OCI-M1 (cell line): ENCODE measurements around the gene THADA.
A peak's percentile ranks its signal among the peaks of the same experiment; 100 is the strongest.
"Not testable (repeated sequence)": the region's sequence is repeated elsewhere in the genome, so short reads cannot be mapped to it uniquely, and the experiment has no call there.

Experiments
- DNase-seq: peaks from one replicate; lab custom pipeline; 2025; lab: John Stamatoyannopoulos, UW

THADA gene

DNA sequence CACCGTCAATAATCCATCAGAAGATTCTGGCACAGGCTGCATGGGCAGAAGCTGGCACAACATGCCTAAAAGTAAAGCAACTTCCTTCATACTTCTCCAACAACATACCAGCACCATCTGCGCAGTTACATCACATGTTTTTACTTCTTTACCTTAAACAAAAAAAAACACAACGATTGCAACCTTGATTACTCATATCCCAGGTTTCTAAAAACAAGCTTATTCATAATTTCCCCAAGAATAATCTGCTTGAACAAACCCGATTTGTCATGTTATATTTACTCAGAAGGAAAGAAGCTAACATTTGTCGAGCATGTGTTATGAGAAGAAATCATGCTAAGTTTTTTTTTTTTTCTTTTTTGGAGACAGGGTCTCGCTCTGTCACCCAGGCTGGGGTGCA lies 54.7 kb downstream of the THADA start:
- no peak for DNase-seq

DNA sequence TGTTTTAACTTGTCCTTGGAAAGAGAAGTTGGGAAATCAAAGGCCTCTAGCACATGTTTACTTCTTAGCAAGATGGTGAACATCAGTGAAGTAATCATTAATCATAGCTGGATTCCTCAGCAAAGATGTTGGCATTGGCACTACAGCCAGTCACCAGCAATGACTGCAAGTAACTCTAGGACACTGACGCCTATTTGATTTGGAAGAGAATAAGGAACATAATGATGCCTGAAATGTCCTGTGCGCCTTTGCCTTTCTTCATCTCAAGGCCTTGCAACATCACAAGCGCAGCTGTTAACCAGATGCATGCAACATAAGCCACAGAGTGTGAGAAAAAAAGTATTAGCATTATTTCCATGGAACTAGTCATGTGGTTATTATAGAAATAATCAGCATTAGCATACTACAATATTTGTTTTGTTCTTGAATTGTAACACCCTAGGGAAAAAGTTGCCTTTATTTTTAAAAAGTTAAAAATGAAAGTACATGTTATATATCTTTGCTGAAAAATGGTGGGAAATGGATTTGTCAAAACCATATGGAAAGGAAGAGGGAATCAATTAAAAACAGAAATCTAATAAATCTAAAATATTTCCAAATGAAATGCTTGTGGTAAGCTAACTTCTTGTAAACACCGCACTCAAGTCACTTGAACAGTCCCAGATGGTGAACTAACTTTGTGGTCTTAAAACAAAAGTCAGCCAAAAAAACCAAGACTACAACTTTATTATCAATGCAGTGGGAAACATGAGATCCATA lies 55.6 kb downstream of the THADA start:
- no peak for DNase-seq

DNA sequence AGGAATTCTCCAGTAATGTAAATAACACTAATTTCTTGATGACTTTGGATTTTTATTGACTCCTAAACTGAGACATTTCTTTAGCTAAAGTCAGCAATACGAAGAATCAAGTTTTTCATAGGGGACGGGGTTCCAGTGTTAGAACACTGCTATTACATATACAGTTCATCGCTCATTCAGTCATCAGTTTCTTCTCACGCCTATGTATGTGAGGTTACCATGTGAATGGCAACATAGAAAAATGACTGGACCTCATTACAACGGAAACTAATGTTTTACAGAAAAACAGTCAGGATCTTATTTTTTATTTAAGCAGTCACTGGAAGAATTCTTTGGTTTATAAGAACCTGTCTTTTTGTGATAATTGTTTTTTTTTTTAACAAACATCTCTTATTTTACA lies 56.4 kb downstream of the THADA start:
- DNase-seq = no peak

DNA sequence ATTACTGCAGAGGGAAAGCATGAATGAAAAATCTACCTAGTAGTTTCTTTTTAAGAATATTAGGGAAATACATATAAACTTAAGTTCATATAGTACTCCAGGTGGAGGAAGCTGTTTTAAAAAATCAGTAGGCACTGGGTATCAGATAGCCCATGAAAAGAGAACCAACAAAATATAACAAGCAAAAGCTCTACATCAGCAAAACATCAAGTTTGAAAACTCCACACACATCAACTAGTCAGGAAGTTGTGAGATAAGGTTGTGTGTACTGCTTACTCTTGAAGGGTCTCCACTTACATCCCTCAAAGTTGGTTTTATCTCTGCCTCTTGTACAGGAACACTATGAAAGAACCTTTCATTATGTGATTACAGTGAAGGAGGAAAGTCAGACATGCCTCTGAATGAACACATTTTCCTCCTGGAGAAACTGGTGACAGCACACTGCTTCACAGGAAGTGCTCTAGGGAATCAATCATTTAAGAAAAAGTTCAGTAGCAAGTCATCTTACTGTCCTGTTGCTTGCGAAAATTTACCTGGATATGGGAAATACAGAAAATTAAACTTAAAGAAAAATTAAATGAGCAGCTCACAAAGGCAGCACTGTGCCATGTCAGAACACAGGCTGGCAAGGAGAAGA lies 57.7 kb downstream of the THADA start:
- no peak for DNase-seq

DNA sequence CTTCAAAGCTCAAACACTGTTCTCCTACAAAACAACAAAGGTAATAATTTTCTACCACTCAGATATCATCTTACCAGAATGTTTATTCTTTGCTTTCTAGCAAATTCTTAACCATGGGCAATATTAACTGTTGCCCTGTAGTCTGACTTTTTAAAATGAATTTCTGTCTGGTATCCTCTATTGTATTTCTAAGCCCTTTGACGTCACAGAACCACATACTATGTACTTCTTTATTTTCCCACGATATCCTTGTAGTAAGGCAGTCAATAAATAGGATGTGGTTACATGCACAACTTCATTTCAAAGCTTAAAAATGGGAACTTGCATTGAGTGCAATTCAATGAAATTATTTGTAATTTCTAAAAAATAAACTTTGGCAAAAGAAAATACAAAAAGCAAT lies 58.7 kb downstream of the THADA start:
- DNase-seq = peak; percentile 20

DNA sequence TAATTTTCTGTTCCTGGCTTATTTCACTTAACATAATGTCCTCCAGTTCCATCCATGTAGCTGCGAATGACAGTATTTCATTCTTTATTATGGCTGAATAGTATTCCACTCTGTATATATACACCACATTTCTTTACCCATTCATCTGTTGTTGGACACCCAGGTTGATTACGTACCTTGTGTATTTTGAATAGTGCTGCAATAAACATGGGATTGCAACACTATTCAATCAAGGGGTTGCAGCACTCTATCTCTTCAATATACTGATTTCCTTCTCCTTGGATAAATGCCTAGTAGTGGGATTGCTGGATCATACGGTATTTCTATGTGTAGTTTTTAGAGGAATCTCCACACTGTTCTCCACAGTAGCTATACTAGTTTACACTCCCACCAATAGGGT lies 61.3 kb downstream of the THADA start:
- no peak for DNase-seq

DNA sequence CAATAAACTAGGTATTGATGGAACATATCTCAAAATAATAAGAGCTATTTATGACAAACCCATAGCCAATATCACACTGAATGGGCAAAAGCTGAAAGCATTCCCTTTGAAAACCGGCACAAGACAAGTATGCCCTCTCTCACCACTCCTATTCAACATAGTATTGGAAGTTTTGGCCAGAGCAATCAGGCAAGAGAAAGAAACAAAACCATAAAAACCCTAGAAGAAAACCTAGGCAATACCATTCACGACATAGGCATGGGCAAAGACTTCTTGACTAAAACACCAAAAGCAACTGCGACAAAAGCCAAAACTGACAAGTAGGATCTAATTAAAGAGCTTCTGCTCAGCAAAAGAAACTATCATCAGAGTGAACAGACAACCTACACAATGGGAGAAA lies 63.3 kb downstream of the THADA start:
- not testable (repeated sequence) for DNase-seq

DNA sequence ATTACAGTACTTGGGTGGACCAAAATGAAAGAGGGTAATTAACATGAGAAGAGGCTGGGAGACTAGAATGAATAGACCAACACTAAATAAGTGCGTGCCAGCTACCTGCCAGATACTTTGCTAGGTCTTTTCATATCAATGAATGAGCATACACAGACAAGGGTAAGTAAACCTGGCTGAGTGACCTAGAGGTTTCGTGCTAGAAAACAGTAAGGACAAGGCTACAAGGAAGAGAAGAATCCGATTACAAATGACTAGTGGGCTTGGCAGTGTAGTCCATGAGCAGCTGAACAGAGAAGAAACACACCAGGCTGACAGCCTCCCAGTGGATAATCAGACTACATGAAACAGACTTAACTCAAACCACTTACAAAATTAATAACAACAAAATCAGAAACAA lies 64.6 kb downstream of the THADA start:
- DNase-seq = no peak

DNA sequence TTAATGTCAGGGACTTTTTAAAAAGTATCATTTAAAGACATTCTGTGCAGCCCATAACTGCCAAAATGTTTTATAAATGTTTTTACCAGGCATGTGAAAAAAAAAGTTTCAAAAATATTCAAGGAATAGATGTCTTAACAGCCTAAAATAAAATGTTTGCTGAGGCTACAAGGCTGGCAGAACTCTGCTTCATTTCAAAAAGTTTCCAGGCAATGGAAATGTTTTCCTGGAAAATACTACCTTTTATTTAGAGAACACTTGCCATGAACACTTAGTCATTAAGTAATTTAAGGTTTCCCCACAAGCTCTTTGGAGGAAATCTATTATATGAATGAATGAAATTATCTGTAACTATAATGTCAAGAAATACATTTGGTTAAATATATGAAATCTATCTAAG lies 68.8 kb downstream of the THADA start:
- no peak for DNase-seq

DNA sequence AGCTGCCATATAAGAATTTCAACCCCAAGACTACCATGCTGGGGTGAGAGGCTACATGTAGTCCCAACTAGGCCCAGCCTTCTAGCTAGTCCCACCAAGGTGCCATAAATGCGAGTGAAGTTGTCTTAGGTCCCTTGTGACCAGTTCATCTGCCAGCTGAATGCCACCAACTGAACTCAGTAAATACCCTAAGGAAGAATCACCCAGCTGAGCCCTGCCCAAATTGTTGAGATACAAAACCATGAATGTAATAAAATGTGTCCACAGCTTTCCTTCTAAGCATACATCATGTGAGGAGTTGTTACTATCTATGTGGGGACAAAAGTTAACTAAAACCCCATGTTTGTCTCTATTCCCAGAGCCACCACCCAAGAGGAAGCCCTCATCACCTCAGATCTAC lies 70.3 kb downstream of the THADA start:
- no peak for DNase-seq

DNA sequence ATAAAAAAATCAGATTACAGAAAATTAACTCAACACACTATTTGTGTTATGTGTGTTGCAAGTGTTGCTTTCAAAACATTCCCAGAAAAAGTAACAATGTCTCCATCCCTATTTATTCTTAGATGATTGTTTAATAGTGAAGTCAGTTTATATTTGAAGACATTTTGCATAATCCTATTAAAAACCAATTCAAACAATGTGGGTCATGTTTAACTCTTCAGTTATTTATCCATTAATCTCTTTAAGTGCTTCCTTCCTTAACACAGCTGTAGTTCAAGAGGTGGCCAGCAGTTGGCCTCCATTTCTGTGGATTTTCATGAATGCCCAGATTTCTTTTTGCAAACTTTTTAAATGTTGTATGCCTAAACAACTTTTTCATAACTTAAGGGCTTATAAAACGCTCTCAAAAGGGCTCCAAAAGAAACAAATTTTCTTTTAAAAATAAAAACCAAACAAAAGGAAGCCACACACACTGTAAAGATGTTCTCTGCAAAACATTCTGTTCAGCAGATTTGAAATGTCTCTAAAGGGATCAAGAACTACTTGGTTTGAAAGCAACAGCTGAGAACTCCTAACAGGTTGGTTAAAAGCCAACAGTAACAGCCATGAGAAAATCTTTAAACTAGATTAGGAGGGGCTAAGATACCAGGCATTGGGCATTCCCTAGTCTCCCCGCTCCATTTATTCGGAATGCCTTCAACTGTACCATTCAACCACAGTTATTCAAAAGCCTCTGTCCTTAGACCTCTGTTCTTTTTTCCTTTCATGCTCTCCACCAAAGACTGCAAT lies 71.5 kb downstream of the THADA start:
- DNase-seq = peak; percentile 10

DNA sequence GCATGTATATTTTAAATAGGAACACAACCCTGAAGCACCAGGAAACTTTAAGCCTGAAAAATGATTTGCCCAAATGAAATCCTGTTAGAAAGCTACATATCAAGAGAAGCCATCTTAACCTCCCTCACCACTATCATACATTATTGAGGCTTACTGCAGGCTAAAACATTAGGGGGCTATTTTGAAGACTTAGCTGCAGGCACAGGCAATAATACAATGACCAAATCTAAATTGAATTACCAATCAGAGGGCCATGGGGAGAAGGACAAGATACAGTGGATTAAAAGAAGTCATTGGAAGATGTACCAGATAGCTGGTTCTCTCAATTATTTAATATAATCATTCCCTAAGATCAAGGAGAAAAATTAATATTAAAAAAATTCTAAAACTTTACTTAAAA lies 73.7 kb downstream of the THADA start:
- DNase-seq = no peak

DNA sequence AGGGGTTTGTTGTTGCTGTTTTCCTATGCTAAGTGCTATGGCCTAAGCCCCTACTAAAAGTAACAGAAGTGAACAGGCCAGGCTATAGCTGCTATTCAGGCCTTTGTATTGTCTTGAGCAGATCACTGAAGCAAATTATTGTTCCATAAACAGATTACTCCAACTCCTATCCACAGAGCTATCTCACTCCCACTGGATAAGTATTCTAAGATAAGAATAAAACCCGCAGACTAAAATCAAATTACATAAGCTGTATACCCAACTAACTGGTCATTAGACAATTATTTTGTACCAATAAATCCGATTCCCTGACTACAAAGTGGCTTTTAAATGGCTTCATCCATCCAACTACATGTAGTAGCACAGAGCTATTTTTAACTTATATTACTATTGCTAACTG lies 74.3 kb downstream of the THADA start:
- no peak for DNase-seq

DNA sequence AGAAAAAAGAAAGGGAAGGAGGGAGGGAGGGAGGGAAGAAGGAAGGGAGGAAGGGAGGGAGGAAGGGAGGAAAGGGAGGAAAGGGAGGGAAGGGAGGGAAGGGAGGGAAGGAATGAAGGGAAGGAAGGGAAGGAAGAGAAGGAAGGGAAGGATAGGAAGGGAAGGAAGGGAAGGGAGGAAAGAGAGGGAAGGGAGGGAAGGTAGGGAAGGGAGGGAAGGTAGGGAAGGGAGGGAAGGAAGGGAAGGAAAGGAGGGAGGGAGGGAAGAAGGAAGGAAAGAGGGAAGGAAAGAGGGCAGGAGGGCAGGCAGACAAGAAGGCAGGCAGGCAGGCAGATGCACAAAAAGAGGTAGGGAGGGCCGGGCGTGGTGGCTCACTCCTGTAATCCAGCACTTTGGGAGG lies 74.9 kb downstream of the THADA start:
- no peak for DNase-seq

DNA sequence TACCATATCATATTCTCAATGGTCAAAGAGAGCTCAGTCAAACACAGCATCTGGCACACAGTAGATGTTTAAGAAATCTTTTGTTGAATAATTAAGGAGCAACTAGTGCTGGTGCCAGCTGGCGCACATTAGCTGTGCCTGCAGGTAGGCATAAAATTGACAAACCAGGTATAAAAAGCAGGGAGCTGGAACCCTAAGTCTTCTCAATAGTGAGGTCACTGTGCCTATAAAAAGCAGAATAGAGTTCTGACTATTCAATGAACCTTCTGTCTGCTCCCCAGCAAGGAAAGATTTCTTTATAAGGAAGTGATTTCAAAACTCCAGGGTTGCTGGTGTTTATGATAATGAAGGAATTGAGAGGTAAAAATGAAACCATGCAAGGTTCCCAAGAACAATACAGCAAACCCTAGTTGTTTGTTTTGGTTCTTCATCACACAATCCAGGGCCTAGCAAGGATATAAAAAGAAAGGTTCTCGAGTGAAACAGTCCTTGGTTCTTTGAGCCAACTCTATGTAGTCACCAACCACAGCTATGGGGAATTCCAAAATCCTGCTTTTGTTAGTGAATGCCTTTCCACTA lies 76.1 kb downstream of the THADA start:
- peak; percentile 59 for DNase-seq

DNA sequence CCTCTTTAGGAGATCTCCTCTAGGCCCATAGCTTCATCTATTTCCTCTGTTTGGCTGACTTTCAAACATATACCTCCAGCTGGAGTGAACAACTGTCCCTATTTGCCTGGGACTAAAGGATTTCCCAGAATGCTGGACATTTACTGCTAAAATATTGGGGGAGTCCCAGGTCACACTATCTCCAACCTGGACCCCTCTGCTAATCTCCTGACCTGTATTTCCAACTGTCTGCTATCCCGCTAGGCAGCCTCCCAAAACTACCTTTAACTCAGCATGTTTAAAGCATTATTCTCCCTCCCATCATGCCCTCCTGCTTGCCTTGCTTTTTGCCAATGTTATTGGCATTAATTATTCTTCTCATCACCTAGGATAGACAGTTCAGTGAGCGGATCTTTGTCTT lies 77.1 kb downstream of the THADA start:
- no peak for DNase-seq

DNA sequence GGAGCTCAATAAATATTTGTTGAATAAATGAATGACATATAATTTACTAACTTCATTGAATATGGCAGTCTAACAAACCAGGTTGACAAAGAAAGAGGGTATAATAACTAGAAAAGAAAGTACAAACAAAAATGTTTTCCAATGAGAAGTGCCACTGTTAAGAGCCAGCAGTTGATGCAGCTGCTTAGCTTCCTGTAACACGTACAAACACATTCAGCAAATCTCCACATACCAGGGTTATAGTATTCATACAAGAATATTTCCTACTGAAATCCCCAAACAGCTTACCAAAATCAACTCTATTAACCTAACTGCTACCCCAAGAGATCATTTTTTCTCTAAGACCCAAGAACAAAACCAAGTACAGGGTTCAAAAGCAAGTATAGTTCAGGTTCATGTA lies 77.7 kb downstream of the THADA start:
- peak; percentile 44 for DNase-seq

DNA sequence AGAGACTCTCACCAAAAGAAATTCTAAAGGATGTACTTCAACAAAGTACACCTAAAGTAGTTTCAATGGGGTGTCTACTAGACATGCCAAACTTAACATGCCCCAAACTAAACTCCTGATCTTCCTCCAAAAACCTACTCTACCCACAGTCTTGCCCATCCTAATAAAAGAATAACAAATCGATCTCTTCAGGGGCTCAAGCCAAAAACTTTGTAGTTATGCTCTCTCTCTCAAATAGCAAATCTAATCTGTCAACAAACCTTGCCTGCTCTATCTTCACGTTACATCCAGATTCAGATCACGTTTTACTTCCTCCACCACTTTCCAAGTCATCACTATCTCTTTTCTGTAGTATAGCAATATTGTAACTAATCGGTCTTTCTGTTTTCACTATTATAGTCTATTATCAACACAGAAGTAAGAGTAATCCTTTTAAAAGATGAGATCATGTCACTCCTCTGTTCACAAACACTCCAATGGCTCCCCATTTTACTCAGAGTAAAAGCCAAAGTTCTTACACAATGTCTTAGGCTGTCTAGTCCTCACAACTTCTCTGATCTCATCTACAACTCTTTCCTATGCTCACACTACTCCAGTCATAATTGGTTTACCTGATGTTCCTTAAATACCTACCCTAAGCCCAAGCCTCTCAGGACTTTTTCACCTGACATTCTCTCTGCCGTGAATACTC lies 79.9 kb downstream of the THADA start:
- peak; percentile 43 for DNase-seq

DNA sequence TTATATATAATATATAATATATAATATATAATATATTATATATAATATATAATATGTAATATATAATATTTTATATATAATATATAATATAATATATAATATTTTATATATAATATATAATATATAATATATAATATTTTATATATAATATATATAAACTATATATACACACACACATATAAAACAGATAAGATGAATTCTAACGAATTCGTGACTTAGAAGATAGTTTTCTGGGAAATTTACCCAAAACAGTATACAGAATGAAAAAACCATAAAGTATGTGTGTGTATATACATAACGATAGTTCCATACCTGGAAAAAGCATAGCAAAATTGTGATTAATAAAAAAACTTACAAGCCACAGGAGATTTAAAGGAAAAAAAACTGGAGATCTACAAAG lies 80.6 kb downstream of the THADA start:
- no peak for DNase-seq

DNA sequence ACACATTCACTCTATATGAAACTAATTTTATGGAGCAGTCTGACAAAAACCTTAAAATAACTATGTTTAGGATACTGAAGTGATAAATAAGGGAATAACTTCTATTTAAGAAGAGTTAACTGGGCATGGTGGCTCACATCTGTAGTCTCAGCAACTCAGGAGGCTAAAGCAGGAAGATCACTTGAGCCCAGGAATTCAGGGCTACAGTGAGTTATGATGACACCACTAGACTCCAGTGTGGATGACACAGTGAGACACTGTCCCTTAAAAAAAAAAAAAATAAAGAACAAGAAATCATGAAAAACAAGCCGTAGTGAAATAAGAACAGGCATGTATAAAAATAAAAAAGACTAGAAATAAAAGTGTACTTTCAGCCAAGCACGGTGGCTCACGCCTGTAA lies 82.0 kb downstream of the THADA start:
- DNase-seq = no peak

DNA sequence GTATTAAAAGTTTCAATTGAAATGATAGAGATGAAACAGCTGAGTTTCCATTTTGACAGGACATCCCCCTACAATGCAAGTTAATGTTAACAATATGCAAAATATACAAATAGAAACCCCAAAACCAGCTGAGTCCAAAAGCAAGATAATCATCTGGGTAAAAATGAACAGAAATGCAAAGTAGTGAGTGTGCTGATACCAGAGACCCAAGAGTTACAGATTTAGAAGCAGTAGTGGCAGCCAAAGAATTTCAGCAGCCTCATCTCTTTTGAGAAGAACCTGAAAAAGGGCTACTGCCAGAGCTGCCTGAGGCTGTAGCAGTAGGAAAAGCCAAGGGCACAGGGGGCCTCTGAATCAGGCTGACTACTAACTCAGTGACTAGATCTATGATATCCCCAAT lies 82.6 kb downstream of the THADA start:
- DNase-seq = no peak

DNA sequence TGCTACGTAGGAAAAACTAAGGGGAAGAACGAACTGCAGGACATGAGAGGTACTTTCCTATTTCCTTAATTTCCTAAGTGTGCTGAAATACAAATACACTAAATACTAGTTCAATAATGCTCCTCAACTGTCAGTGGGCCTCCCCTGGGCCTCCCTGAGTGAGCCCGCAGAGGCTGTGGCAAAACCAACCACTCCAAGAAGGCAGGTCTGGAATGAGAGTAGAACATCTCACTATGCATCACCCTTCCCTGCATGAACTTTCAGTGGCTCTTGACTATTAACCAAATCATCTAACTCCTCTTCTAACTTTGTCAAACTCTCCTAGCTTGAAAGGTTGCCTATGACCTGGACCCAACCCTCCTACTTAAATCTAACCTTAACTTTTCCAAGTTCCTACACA lies 84.6 kb downstream of the THADA start:
- DNase-seq = no peak
